Stimulated activated CD4-positive, alpha-beta T cell treated with anti-CD3 and anti-CD28 coated beads, Interleukin-2, amount 100 ng/mL, for 24 hours (primary cell): ENCODE measurements around the gene BRD2.

Experiments
- DNase-seq, 2 donors: peaks; one replicate each; pipeline ENCODE4 v3.0.0-alpha.2; 2020

The BRD2 gene

DNA sequence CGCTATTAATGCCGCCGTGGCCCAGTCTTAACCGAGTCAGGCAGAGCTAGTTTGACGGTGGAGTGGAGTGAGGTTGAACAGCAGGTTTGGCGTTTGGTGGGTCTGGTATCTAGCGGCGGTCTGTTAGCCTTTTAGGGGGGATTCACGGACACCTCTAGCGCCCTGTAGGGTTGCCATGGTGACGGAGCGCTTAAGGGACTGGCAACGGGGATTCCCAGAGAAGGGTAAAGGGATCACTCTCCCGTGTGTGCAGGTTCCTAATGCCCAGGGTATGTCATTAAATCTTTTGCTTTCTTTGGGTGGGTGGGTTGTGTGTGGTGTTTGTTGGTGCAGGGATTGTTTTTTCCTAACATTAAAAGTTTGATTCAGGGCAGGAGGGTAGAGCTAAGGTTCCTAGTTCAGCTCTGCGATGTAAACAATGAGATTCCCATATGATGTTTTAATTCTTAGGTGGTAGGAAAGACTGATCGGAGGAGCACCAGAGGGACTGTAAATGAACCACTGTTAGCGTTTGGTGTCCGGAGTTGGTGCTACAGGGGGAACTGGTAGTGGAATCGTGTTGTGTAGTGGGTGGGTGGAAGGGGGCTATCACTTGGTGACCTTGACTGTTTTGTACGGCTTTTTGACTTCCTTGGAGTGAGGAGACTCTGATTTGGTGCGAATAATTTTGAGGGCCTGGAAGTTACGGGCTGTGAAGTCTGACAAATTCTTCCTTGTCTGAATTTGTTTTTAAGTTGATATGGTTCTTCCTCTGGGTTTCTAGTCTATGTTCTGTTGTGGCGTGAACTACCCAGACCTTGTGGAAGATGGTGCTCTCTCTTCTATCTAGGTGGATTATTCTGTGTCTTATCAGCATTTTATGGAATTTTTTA, 5.0 kb downstream of the BRD2 start:
- peak; percentile 53 to 61 for DNase-seq

DNA sequence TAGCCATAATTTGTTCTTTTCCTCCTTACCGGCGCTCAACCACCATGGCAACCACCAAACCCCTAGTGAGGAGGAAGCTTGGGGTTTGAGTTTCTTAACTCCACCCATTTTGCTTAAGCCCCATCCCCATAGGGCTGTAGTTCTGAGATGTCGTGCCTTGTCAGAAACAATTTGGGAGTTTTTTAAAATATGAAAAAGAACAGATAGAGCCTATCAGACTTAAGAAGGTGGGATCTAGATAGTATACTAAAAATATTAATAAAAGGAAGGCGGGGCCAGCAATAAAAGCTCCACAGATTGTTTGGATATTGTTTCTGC, 5.6 kb downstream of the BRD2 start:
- no peak for DNase-seq

DNA sequence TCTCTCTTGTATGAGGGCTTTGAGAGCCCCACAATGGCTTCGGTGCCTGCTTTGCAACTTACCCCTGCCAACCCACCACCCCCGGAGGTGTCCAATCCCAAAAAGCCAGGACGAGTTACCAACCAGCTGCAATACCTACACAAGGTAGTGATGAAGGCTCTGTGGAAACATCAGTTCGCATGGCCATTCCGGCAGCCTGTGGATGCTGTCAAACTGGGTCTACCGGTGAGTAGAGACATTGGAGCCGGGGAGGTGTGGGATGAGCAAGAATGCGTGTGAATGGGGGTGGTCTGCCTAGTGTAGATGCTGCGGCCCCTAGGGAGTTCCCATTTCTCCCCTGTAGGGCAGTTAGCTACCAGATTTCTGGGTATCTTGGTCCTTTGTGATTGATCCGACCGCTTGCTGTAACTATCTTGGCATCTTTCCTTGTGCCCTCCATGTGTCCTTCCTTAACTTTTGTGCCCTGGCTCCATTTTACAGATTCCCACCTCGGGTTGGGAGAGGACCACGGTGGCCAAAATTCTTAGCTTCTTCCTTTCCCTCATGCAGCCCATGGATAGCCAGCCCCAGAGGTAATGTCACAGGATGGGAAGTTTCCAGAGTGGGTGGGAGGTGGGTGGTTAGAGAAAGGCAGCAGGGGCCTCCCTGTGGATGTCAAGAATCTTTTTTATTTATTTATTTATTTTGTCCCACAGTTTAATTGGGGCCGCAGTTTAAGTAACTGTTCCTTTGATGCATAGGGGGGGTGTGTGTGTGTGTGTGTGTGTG, 6.3 kb downstream of the BRD2 start:
- DNase-seq = no peak

DNA sequence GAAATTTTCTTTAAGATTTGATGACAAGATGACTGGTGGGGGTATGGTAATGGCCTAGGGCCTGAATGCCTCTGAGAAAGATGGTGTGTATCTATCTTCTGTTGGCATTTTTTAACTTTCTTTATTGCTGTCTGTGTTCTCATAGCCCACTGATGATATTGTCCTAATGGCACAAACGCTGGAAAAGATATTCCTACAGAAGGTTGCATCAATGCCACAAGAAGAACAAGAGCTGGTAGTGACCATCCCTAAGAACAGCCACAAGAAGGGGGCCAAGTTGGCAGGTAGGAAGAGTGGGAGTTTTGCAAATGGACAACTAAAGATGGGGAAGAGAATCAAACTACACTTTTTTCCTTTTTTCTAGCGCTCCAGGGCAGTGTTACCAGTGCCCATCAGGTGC, 7.5 kb downstream of the BRD2 start:
- DNase-seq = no peak

DNA sequence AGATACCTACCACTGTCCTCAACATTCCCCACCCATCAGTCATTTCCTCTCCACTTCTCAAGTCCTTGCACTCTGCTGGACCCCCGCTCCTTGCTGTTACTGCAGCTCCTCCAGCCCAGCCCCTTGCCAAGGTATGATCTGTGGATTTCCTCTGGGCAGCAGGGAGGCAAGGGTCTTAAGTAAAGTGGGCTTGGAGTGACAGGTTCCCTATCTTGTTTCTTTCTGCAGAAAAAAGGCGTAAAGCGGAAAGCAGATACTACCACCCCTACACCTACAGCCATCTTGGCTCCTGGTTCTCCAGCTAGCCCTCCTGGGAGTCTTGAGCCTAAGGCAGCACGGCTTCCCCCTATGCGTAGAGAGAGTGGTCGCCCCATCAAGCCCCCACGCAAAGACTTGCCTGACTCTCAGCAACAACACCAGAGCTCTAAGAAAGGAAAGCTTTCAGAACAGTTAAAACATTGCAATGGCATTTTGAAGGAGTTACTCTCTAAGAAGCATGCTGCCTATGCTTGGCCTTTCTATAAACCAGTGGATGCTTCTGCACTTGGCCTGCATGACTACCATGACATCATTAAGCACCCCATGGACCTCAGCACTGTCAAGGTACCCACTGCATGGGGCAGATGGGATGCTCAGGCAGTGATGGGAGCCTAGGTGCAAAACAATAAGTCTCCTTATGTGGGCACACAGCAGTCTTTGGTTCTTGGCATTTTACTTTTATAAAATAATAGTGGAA, 8.1 kb downstream of the BRD2 start:
- no peak for DNase-seq

DNA sequence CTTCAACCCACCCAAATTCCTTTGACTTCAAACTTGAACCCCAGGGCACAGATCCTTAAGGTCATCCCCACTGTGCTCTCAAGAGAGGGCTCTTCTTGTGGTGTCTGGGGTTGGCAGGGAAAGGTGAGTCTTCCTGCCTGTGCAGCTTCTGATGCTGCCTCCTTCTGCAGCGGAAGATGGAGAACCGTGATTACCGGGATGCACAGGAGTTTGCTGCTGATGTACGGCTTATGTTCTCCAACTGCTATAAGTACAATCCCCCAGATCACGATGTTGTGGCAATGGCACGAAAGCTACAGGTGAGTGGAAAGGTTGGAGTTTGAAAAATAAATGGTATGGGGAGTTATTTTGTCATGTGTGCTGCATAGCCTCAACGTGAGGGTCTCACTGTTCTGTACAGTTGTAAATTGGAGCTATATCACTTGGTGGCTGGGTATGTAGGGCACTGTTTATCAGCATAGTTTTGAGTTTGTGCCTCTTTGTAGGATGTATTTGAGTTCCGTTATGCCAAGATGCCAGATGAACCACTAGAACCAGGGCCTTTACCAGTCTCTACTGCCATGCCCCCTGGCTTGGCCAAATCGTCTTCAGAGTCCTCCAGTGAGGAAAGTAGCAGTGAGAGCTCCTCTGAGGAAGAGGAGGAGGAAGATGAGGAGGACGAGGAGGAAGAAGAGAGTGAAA, 9.0 kb downstream of the BRD2 start:
- DNase-seq = no peak

DNA sequence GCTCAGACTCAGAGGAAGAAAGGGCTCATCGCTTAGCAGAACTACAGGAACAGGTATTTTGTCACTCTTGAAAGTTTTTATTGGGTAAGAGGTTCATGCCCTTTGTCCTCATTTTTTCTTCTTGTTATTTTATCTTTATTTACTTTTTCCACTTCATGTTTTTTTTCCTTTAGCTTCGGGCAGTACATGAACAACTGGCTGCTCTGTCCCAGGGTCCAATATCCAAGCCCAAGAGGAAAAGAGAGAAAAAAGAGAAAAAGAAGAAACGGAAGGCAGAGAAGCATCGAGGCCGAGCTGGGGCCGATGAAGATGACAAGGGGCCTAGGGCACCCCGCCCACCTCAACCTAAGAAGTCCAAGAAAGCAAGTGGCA, 9.5 kb downstream of the BRD2 start:
- DNase-seq = no peak

DNA sequence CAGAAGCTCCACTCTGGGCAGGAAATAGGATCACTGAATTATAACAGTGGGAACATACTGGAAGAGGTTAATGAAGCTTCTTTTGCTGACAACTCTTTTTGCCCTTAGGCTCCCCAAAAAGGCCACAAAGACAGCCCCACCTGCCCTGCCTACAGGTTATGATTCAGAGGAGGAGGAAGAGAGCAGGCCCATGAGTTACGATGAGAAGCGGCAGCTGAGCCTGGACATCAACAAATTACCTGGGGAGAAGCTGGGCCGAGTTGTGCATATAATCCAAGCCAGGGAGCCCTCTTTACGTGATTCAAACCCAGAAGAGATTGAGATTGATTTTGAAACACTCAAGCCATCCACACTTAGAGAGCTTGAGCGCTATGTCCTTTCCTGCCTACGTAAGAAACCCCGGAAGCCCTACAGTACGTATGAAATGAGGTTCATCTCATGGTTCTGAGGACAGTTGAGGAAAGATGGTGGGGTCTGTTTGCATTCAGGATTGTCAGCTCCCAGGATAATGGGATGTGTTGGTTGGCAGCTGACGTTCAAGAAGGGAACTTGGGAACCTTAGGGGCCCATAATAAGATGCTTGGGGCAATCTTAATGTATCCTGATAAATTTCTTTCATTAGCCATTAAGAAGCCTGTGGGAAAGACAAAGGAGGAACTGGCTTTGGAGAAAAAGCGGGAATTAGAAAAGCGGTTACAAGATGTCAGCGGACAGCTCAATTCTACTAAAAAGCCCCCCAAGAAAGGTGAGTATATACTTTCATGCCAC, 11.5 kb downstream of the BRD2 start:
- no peak for DNase-seq

DNA sequence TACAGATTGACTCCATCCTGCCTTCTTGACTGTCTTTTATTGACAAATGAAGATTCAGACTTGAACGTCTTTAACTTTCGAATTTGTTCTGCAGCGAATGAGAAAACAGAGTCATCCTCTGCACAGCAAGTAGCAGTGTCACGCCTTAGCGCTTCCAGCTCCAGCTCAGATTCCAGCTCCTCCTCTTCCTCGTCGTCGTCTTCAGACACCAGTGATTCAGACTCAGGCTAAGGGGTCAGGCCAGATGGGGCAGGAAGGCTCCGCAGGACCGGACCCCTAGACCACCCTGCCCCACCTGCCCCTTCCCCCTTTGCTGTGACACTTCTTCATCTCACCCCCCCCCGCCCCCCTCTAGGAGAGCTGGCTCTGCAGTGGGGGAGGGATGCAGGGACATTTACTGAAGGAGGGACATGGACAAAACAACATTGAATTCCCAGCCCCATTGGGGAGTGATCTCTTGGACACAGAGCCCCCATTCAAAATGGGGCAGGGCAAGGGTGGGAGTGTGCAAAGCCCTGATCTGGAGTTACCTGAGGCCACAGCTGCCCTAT, 12.2 kb downstream of the BRD2 start:
- no peak for DNase-seq

DNA sequence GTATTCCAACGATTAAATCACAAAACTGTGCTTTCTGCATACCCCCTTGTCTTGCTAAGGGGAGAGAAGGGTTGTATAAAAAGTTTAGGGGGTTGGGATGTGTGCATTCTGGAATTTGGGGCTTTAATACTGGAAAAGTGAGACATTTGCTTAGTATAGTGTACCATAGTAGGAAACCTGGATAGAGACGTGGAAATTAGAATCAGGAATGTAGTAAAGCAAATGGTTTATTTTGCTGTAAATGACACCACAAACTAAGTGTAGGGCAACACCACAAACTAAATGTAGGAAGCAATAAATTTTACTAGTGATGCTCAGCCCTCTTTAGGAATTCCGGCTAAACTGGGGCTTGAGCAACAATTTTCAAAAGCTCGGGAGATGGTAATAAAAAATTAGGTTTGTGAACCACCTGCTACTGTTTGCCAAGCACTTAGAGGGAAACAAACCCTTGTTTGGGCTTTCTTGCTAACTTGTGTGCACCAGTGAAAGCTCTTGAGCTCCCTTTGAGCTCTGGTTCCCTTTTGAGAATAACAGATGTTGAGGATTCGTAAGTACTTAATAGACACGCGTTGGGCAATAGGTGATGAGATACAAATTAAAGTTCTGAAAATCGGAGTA, 13.8 kb downstream of the BRD2 start:
- DNase-seq = no peak

DNA sequence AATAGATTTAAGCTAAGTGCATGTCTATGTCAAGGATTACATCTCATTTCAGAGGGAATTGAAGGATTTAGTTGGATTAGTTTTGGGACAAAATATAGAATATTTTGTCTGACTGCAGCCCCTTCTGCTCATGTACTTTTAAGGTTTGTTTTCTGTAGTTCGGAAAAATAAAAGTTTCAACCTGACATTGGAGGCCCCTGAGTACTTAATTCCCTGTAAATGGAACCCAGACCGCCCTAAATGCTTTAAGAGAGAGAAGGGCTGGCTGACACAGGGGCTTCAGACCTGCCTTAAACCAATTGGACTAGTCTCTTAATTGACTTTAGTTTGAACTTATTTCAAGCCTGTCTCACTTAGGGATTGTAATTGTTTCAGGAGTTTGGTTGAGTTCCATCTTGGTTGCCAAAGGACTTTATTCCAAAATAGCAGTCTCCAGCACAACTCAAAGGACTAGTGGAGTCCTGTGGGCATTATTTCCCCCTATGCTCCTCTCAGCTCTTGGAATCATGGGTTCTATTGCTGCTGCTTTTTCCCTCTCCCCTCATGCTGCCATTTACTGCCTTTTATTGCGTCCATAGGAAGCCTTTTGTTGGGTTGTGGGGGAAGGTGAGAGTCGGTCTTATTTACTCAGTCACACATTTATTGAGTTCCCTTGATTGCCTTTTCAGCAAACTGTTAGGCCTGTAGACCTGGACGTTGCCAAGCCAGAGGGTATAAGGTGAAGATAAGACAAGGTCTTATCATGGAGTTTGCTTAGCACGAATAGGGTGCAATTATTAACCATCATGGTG, 14.5 kb downstream of the BRD2 start:
- no peak for DNase-seq

DNA sequence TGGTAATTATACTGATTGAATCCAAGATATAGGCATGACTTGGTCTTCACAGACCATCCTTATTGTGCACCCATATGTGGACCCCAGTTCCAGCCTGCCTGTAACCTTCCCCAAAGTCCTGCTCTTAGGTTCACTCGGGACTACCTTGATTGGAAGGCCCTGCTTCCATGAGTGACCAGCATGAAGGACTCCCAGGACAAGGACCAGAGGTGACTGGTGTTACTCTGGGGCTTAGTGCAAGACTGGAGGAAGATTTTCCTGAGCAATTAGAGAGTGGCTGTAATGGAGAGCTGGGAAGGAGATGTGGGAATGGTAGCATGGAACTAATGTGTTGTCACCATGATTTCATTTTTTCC, 15.1 kb downstream of the BRD2 start:
- no peak for DNase-seq

DNA sequence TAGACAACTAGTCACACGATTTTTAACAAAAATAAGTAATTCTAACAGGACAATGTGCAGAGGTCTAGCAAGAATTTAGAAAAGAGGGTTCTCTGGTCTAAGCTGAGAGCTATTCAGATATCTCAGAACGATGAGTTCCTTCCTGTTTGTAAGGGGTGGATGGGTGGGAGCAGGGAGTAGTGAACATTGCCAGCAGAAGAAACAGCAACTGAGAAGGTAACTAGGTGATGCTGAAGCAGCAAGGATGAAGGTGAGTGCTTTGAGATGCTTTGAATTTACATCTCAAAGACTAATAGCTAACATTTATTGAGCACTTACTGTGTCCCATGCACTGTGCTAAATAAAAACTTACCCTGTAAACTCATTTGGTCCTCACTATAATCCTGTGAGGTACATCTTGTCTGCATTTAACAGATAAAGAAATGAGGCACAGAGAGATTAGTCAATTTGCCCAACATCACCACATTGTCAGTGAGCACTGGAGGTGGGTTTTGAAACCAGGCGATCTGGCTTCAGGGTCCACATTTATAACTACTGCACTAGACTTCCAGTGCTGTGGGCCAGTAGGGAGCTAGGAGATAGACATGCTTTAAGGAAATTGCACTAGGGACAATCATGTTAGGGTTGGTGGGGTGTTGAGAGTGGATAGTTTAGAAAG, 15.7 kb downstream of the BRD2 start:
- DNase-seq = no peak

DNA sequence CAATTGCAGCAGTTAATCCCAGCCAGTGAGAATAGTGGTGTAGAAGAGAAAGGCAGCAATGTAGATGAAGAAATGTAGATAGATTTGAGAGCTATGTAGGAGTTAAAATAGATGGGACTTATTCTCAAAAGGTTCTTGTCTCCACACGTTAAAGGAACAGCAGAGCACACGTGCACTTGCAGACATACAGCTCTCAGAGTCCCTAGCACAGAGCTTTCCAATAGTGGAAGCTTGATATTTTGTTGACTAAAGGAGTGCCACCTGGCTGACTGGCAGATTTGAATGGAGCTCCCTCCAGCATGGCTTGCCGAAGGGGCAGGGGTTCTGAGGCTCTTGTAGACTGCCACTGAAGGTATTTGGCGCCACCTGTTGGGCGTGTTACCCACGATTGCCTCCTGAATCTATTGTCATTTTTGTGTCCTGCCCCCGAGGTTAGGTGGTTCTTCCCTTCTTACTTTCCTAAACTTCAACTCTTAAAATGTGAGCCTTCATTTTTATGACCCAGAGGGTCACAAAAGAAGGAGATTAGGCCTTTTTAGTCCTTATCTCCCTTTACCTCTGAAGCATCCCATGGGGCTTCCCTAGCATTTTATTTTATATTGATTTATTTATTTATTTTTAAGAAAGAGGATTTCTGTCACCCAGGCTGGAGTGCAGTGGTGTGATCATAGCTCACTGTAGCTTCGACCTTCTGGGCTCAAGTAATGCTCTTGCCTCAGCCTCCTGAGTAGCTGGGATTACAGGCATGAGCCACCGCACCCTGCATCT, 16.4 kb downstream of the BRD2 start:
- peak; percentile 94 to 95 for DNase-seq

DNA sequence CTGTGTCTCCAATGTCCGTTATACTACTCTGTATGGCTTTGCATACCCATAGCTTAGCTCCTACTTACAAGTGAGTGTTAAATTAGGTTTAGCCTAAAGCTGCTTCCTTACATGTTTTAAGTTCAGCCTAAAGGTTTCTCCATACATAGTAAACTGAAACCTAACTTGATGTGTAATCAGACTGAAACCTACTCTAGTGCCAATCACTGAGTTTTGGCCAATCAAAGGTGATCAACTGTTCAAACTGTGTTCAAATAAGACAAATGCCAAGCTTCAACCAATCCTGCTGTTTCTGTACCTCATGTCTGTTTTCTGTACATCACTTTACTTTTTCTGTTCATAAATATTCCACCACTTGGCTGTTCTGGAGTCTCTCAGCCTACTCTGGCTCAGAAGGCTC, 21.0 kb downstream of the BRD2 start:
- DNase-seq = no peak

DNA sequence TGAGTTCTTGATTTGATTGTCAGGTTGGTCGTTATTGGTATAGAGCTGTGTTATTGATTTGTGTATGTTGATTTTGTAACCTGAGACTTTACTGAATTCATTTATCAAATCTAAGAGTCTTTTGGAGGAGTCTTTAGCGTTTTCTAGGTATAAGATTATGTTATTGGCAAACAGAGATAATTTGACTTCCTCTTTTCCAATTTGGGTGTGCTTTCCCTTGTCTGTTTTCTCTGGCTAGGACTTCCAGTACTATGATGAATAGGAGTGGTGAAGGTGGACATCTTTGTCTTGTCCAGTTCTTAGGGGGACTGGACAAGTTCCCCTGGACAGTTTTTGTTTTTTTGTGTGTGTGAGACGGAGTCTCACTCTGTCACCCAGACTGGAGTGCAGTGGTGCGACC, 23.6 kb downstream of the BRD2 start:
- no peak for DNase-seq

DNA sequence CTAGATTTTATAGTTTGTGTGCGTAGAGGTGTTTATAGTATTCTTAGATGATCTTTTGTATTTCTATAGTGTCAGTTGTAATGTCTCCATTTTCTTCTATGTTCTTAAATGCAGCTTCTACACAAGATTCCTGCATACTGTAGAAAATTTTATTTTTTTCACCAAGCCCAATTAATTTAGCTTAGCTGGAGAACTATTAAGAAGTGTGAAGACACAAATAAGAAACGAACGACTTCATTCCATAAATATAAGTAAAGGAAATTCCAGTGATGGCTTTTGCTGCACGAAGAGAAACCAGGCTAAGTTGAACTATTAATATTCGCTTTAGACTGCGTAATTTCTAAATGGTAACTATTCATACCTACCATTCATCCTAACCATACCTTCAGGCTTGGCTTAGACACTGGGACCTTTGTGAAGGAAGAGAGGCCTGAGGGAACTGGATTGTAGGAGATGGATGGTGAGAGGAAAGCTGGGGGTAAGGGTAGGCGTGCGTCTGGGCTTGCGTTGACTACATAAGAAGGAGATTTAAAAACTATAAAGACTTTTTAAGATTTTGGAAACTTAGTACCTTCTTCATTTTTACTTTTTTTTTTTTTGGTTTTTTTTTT, 25.1 kb downstream of the BRD2 start:
- DNase-seq = no peak

DNA sequence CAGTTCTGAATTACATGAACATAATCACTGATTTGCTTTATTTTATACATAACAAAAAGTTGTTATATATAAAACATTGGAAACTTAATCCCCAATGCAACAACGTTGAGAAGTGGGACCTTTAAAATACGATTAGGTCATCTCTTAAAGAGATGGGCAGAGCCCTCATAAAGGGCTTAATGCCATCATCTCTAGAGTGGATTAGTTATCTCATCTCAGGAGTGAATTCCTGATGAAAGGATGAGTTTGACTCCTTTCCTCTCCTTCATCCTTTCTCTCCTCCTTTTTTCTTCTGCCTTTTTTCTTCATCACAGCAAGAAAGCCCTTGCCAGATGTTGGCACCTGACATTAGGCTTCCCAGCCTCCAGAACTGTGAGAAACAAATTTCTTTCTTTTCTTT, 27.1 kb downstream of the BRD2 start:
- DNase-seq = no peak

DNA sequence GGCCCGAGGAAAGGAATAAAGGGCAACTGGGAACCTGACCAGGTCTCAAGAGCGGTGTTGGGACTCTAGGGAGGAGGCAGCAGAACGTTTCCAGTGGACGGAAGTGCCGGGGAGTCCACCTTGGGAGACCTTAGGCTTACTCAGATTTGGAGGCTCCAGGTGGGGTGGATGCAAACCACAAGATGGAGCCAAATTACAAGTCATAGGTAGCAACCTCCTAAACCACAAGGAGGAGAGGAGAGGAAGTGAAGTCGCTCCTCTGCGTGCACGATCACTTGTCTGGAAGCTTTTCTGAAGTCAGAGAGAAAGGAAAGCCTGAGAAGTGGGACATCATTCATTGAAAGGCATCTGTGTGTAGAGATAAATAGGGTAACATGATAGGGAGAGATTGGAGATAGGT, 31.7 kb downstream of the BRD2 start:
- no peak for DNase-seq
